HG02642 (cell line): Measurements from ENCODE around the gene RUNX2.

Source experiments
- ATAC-seq: cut with Tn5 transposase; IDR thresholded peaks from one replicate; pipeline ENCODE4 v1.9.1; 2021; ENCODE audit warnings: mild to moderate bottlenecking; ENCODE audit not compliant: unreplicated experiment, poor library complexity

Gene RUNX2

GRCh38 chr6:45630314-45630713, 302.2 kb downstream of the RUNX2 start:
- no peak for ATAC-seq

GRCh38 chr6:45630801-45631200, 302.7 kb downstream of the RUNX2 start:
- ATAC-seq, result no peak

DNA sequence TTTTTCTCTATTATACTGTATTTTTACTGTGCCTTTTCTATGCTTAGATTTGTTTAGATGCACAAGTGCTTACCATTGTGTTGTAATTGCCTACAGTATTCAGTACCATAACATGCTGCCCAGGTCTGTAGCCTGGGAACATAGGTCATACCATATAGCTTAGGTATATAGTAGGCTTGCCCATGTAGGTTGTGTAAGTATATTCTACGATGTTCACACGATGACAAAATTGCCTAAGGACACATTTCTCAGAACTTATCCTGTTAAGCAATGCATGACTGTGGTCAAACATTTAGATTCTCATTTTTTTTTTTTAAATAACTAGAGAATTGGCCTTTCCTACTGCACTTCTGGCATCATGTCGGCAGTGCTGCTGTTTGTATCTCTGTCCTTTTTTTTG, 303.3 kb downstream of the RUNX2 start:
- ATAC-seq, result no peak

DNA sequence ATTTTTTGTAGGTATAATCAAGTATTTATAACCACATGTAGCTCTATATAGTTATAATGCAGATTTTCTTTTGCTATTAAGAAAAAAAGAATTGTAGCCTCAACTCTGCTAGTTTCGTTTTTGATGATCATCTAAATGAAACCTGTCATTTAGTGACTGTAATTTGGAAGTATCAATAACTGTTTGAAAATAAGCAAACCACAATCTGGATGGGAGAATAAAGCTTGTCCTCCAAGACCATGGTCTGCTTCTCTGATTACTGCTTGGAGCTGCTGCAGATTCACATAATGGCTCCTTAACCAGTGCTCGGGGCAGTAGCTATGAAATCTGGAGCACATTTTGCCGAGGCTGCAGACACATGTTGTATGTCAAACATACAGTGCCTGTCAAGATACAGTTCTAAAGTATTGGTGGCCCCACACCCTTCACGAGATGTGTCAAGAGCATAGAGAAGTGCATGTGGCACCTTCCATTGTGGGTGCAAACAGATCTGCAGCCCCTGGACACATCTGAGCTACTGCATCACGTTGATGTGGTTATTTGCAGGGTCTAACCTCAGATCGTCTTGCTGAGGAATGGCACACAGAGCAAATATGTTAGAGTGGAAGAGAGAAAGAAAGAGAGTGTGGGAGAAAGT, 305.3 kb downstream of the RUNX2 start:
- ATAC-seq, result no peak

GRCh38 chr6:45634231-45634630, 306.1 kb downstream of the RUNX2 start:
- no peak for ATAC-seq

DNA sequence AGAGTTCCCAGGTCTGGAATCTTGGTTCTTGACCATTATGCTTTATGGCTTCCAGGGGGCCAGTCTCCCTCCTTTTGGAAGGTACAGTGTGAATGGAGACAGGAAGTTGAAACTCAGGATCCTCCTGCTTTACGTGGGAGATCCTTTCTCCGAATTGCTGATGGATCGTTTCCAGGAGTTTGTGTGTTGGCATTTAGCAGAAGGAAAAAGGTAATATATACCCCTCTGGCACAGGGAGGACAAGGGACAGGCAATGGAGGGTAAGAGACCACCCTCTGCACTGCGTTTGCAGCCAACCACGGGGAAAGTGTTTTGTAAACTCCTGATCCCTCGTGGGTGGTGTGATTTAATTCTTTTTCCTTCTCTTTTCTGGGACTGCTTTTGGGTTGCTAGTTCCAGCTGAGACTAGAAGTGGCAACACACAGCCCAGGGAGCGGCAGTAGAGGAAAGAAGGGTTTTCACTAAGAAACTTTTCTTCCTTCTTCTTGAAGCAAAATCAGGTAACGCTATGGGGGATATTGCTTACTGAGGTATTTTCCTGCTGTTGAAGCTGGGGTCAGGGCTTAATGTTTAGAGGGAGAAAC, 307.2 kb downstream of the RUNX2 start:
- no peak for ATAC-seq

- ATAC-seq, result no peak
These were observed 308.9 kb downstream of the RUNX2 start for GRCh38 chr6:45637056-45637455.

GRCh38 chr6:45637611-45638257, 309.6 kb downstream of the RUNX2 start:
- ATAC-seq, result no peak

GRCh38 chr6:45640081-45640491, 312.0 kb downstream of the RUNX2 start:
- ATAC-seq, result no peak

- ATAC-seq, result no peak
These were observed 312.7 kb downstream of the RUNX2 start for GRCh38 chr6:45640811-45641210.

DNA sequence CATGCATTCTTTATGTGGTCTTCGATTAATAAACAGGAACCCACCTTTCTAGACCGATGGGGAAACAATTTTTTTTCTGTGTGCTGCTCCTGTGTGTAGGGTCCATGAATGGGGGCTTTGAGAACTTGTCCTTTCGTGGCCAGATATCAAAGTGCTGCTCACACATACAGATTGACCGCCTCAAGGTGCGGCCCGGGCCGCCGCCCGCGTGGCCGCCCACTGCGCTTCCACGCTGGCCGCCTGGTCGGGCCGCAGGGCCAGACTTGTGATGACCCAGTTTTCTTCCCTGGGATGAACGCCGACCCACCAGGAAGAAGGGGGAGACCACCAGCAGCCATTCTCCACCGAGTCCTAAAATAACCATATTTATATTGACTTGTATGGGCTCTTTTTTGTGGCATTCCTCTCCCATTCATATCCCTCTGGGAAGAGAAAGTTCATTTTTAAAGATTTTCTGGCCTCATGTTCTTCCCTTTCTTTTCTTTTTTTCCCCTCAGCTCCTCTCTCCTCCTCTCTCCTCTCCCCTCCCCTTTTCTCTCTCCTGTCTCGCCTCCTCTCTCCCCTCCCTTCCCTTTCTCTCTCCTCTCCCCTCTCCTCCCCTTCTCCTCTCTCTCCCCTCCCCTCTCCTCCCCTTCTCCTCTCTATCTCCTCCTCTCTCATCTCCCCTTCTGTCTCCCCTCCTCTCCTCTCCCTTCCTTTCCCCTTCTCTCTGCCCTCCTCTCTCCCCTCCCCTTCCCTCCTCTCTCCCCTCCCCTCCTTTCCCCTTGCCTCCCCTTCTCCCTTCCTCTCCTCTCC, 314.4 kb downstream of the RUNX2 start:
- ATAC-seq, result no peak

DNA sequence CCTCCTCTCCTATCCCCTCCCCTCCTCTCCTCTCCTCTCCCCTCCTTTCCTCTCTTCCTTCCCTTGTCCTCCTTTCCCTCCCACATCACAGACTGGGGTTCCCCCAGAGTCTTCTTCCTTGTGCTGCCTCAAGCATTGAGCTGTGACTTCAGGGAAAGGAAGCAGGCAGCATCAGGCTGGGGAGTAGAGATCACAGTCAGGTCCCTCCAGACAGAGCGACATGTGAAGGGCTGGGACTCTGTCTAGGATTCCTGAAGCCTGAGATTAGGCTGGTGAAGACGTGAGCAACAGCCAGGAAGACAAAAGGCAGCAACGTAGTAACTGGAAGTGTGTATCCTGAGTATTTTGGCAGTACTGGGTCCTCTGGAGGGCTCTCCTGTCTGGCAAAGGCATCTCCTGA, 315.0 kb downstream of the RUNX2 start:
- no peak for ATAC-seq

- ATAC-seq, result no peak
These were observed 316.6 kb downstream of the RUNX2 start for GRCh38 chr6:45644720-45645119.

GRCh38 chr6:45645302-45645701, 317.2 kb downstream of the RUNX2 start:
- ATAC-seq, result no peak

DNA sequence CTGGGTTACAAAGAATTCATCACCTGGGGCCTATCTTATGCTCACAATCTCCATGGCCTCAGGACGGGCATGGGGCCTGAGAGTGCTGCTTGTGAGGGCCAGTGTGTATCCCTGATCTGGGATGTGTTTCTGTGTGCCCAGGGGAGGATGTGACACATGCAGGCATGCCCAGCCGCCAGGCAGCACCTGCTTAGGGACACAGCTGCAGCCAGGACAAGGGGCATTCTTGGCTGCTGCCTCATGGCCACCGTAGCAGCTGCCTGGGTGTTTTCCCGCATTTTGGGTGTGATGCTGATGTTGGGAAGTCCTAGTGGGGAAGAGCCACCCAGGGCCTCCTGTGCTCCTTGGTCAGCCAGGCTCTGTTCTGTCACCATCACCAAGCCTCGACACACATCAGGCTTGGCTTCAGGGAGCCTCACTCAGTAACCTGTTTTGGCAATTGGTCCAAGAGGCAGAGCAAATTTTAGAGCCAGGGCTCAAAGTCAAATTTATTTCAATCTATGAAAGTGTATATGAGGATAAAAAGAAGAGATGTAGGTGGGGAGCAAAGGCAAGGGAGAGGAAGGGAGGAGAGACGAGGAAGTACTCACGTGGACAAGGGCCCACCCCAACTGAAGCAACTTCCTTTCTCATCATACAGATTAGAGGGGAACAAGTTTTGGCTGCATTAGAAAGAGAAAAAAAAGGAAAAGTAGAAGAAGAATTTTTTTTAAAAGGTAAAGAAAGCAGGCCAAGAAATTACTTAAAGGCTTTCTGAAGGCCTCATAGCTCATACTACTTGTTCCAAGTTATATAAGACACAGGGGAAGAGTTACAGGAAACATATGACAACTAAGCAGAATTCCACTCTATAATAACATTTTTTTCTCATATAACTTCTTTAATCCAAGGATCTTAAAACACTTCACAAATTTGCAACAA, 319.5 kb downstream of the RUNX2 start:
- no peak for ATAC-seq

DNA sequence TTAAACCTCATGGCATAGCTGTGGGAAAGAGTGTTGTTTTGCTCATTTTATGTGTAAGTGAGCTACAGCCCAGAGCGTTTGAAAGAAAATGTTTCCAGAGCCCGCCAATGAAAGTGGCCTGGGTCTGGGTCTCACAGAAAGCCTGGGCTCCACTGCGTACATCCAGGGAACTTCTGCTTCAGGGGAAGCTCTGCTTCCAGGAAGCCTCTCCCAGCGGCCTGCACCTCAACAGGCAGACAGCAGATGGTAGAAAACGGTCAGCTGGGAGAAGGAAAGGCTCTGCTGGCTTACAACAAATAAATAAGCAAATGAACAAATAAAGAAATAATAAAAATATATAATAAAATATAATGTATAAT, 320.1 kb downstream of the RUNX2 start:
- no peak for ATAC-seq

DNA sequence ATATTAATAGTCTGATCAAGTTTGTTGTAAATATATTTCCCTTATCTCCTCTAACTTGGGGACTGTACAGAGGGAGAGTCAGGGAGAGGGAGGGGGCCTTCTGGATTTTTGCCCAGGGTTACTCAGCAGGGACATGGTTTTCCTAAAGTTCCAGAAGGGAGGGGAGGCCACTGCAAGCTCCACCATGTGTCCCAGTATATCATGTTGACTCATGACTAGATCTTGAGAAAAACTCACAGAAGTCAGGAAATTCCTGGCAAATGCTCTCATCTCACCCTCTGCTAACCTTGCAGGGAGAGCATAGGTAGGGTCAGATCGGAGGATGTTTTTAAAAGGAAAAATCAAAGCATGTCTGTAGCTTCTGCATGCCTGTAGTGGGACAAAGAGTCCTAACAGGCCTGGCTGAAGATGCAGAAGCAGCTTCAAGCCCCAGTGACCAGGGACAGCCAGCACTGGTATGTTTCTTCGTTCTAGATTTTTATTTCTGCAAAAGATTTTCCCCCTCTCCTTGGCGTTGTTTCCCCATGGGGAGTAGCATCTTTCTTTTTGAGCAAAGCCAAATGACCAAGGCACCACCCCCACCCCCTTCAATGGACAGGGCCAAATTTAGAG, 322.5 kb downstream of the RUNX2 start:
- ATAC-seq, result no peak

- no peak for ATAC-seq
These were observed 323.2 kb downstream of the RUNX2 start for GRCh38 chr6:45651301-45651700.

DNA sequence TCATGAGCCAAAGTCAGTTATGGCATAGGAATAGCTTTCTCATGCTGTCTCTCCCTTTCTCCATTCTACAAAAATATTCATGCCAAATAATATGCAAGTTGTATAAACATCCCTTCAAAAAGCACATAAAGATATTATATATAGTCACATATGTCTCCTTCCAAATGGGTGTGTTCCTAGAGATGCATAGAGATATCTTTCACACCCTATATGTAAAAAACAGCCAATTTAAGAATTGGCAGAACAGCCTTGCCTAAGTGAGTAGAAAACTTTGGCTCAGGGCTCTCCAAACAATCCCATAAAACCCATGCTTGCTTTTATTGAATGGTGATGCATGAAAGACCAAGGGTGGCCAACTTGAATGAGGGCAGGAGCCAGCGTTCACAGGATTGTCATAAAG, 324.3 kb downstream of the RUNX2 start:
- ATAC-seq, result no peak
